Endothelial cell of umbilical vein (primary cell): Measurements from ENCODE around the gene MAST4. TPM values are rescaled to one million over a fixed set of nuclear protein-coding genes. Genes with fewer than 3 reads are reported as not detected.

ENCODE experiments used
- BruUV-seq: library from RNA; stranded (reverse); fragments of 400-500 nt; replicated peaks from 2 replicates; lab custom pipeline; 2021; lab: Mats Ljungman, UMichigan
- CTCF ChIA-PET: fragments of 300-600, 350-600 bp; sonication (Branson Sonifier 250); formaldehyde crosslinking; loops from one replicate; lab custom pipeline; 2021; ENCODE audit warnings: antibody characterized with exemption, inconsistent platforms; lab: Charles Lee
- POLR2A ChIA-PET: fragments of 300-600, 350-600 bp; sonication (Branson Sonifier 250); formaldehyde crosslinking; loops from one replicate; lab custom pipeline; 2021; ENCODE audit warnings: antibody characterized with exemption, inconsistent platforms; lab: Charles Lee
- DNase-seq: peaks from one replicate; pipeline ENCODE4 v3.0.0-alpha.2; 2011; ENCODE audit warnings: low read depth, low spot score
- FAIRE-seq: peaks from 2 replicates; lab custom pipeline; 2011; peaks lifted over from hg19 to GRCh38; lab: Jason Lieb, UNC
- H2AFZ ChIP-seq: 2 replicates; pipeline ENCODE4 v1.6.0; 2012; ENCODE audit warnings: low read depth, low read length, control low read depth, inconsistent platforms
- H3K27ac ChIP-seq: 2 replicates; pipeline ENCODE4 v1.5.1; 2011; ENCODE audit warnings: low read depth, mild to moderate bottlenecking, control low read depth, low read length, moderate library complexity; ENCODE audit not compliant: insufficient read depth
- H3K27me3 ChIP-seq, 2 experiments: 2 replicates each; pipeline versions ENCODE4 v1.6.0 to v1.6.1; 2011; ENCODE audit warnings: low read length in 2 of 2, mixed read lengths in 1 of 2; ENCODE audit not compliant: control insufficient read depth in 2 of 2, insufficient read depth in 2 of 2
- H3K36me3 ChIP-seq, 2 experiments: 2 replicates in 1 of 2; 3 replicates in 1 of 2; pipeline ENCODE4 v1.5.1; 2011; ENCODE audit warnings: low read length in 2 of 2, mild to moderate bottlenecking in 1 of 2, moderate library complexity in 1 of 2; ENCODE audit not compliant: control insufficient read depth in 2 of 2, insufficient read depth in 2 of 2; ENCODE audit errors: extremely low read depth in 1 of 2
- H3K4me1 ChIP-seq: 3 replicates; pipeline ENCODE4 v1.5.1; 2011; ENCODE audit warnings: mild to moderate bottlenecking, low read length; ENCODE audit not compliant: control insufficient read depth, insufficient read depth; ENCODE audit errors: extremely low read depth
- H3K4me2 ChIP-seq: 2 replicates; pipeline ENCODE4 v1.6.1; 2011; ENCODE audit warnings: low read length, control low read depth, mixed read lengths; ENCODE audit not compliant: insufficient read depth
- H3K4me3 ChIP-seq, 3 experiments: fragments of 200-600 bp in 1 of 3; sonication (generic), shearing (Covaris generic) in 1 of 3; replicated peaks in 1 of 3; 2 replicates each; pipeline ENCODE4 v1.5.1; 2011 to 2016; ENCODE audit warnings: control low read depth in 3 of 3, low read length in 3 of 3, mild to moderate bottlenecking in 2 of 3, inconsistent platforms in 1 of 3, low read depth in 1 of 3, moderate library complexity in 1 of 3; ENCODE audit not compliant: insufficient read depth in 1 of 3
- H3K79me2 ChIP-seq: 2 replicates; pipeline ENCODE4 v1.6.0; 2012; ENCODE audit warnings: low read length, inconsistent platforms; ENCODE audit not compliant: control insufficient read depth, insufficient read depth
- H3K9ac ChIP-seq: replicated peaks from 2 replicates; pipeline ENCODE3; 2011; ENCODE audit warnings: low read length, control low read depth; ENCODE audit not compliant: insufficient read depth; ENCODE audit errors: extremely low read depth
- H3K9me1 ChIP-seq: replicated peaks from 3 replicates; pipeline ENCODE4 v1.6.0; 2011; ENCODE audit warnings: mild to moderate bottlenecking, low read length; ENCODE audit not compliant: control insufficient read depth, insufficient read depth; ENCODE audit errors: extremely low read depth
- H3K9me3 ChIP-seq: replicated peaks from 2 replicates; pipeline ENCODE4 v1.5.1; 2012; ENCODE audit warnings: low read length, inconsistent platforms; ENCODE audit not compliant: control insufficient read depth, insufficient read depth
- H4K20me1 ChIP-seq: replicated peaks from 2 replicates; pipeline ENCODE3; 2011; ENCODE audit warnings: mild to moderate bottlenecking, low read length; ENCODE audit not compliant: control insufficient read depth, insufficient read depth; ENCODE audit errors: extremely low read depth
- EZH2 ChIP-seq: IDR thresholded peaks from 2 replicates; pipeline ENCODE4 v1.6.1; 2012; ENCODE audit warnings: borderline replicate concordance, low read depth, mild to moderate bottlenecking, moderate library complexity, low read length, inconsistent platforms; ENCODE audit not compliant: severe bottlenecking
- FOS ChIP-seq: IDR thresholded peaks from 2 replicates; pipeline ENCODE4 v1.6.1; 2011; ENCODE audit warnings: mild to moderate bottlenecking, low read length, moderate library complexity, borderline replicate concordance; ENCODE audit not compliant: insufficient read depth
- GATA2 ChIP-seq: IDR thresholded peaks from 2 replicates; pipeline ENCODE4 v1.7.0; 2011; ENCODE audit warnings: low read depth, mild to moderate bottlenecking, moderate library complexity, mixed read lengths, low read length; ENCODE audit not compliant: insufficient read length, insufficient read depth
- JUN ChIP-seq: IDR thresholded peaks from 2 replicates; pipeline ENCODE4 v1.6.1; 2011; ENCODE audit warnings: borderline replicate concordance, low read depth; ENCODE audit not compliant: insufficient read length, insufficient read depth
- MYC ChIP-seq: IDR thresholded peaks from one replicate; pipeline ENCODE4 v1.6.1; 2011; ENCODE audit warnings: mild to moderate bottlenecking, low read depth, low read length
- POLR2A ChIP-seq: IDR thresholded peaks from 2 replicates; pipeline ENCODE4 v1.6.1; 2012; ENCODE audit warnings: low read depth, mild to moderate bottlenecking, control low read depth, low read length
- POLR2AphosphoS5 ChIP-seq: IDR thresholded peaks from 2 replicates; pipeline ENCODE4 v1.6.1; 2012; ENCODE audit warnings: low read depth, mild to moderate bottlenecking, control low read depth, low read length, moderate library complexity; ENCODE audit not compliant: insufficient read depth
- dilution Hi-C: fragments of 300-500 bp; cut with MboI; formaldehyde crosslinking; loops from one replicate; pipeline ENCODE4 v1.15.0; 2019; ENCODE audit warnings: low sequenced_read_pairs; ENCODE audit not compliant: extremely low pct_ligation_motif_present
- intact Hi-C: fragments of 100-400 bp; cut with micrococcal nuclease; formaldehyde crosslinking; loops from one replicate; pipeline ENCODE4 v1.10.0; 2022
- polyA plus RNA-seq, 4 experiments: library from polyadenylated mRNA; depleted of rRNA in 3 of 4; stranded (reverse) in 3 of 4; unstranded in 1 of 4; fragments of >200 nt; gene quantifications; 2 replicates each; pipeline versions ENCODE4 v1.2.1 to v1.2.3, GENCODE V29; 2011 to 2012; ENCODE audit warnings: missing spikeins in 1 of 4
- total RNA-seq: library from RNA; stranded (reverse); gene quantifications from 2 replicates; pipeline ENCODE4 v1.2.3, GENCODE V29; 2021
- TF ChIP-seq, protein P1 (sequence below): IDR thresholded peaks from 2 replicates; pipeline ENCODE4 v1.6.1; 2011; ENCODE audit not compliant: insufficient read depth, insufficient read length
- TF ChIP-seq, protein P2 (sequence below), 2 donors: IDR thresholded peaks; 1 replicate in 1 of 2; 2 replicates in 1 of 2; pipeline ENCODE4 v1.5.1; 2011; ENCODE audit warnings: low read length in 2 of 2, mild to moderate bottlenecking in 2 of 2, moderate library complexity in 2 of 2, control low read depth in 1 of 2, inconsistent platforms in 1 of 2, low read depth in 1 of 2; ENCODE audit not compliant: insufficient read depth in 1 of 2; ENCODE audit errors: extremely low read depth in 1 of 2

The MAST4 gene
- total and polyA plus RNA-seq, 2 donors (not counting 3 experiments of a cell fraction or from before 2014, with no cell fraction given): 40.2 to 116 TPM

DNA sequence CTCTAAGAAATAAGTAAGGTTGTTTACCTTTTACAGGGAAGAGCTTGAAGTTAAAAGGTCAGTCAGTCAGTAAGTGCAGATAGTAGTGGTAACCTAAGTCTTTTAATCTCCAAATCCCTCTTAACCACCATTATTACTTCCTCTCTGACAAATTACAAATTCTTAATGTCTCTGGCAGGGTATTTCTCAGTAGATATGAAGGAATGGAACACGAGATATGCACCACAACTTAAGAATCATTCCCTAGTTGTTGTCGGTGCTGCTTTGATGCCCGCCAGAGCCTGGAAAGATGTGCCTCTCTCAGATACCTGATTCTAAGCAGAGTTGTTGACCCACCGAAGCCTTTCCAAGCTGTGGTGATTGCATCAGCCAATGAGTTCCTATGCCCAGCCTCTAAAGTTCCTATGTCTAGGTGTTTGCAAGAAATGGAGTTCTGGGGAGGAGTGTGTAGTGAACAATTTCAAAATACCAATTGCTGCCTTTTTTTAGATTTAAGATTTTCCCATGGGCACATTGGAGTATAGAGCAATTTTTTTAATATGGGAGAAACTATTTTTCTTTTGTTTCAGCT lies 521.9 kb downstream of the MAST4 start:
- H3K27ac ChIP-seq: no peak overlapping the region
- no peaks in the 10 kb centered on the region for H3K9me1 ChIP-seq
- H3K4me3 ChIP-seq: no peak overlapping the region
- no peaks in the 10 kb centered on the region for H3K79me2 ChIP-seq
- TF ChIP-seq, protein P1, sequence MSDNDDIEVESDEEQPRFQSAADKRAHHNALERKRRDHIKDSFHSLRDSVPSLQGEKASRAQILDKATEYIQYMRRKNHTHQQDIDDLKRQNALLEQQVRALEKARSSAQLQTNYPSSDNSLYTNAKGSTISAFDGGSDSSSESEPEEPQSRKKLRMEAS: no peak
- no peak for TF ChIP-seq POLR2A
- no peak for TF ChIP-seq GATA2
- no peak for TF ChIP-seq POLR2AphosphoS5
- TF ChIP-seq EZH2: no peak
- TF ChIP-seq JUN: no peak
- TF ChIP-seq, protein P2, sequence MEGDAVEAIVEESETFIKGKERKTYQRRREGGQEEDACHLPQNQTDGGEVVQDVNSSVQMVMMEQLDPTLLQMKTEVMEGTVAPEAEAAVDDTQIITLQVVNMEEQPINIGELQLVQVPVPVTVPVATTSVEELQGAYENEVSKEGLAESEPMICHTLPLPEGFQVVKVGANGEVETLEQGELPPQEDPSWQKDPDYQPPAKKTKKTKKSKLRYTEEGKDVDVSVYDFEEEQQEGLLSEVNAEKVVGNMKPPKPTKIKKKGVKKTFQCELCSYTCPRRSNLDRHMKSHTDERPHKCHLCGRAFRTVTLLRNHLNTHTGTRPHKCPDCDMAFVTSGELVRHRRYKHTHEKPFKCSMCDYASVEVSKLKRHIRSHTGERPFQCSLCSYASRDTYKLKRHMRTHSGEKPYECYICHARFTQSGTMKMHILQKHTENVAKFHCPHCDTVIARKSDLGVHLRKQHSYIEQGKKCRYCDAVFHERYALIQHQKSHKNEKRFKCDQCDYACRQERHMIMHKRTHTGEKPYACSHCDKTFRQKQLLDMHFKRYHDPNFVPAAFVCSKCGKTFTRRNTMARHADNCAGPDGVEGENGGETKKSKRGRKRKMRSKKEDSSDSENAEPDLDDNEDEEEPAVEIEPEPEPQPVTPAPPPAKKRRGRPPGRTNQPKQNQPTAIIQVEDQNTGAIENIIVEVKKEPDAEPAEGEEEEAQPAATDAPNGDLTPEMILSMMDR (IDR thresholded peaks at IDR 0.05; ENCODE audit: extremely low read depth in 1 of 2, insufficient read depth in 1 of 2, low read depth in 1 of 2, low read length in 2 of 2): no peak
- no peak for TF ChIP-seq MYC
- TF ChIP-seq FOS: no peak
- ChIA-PET CTCF (no interaction called here), POLR2A (no interaction called here)
- H3K27me3 ChIP-seq: no peaks in the 10 kb centered on the region
- no peaks in the 10 kb centered on the region for H4K20me1 ChIP-seq
- FAIRE-seq: no peak
- DNase-seq: no peak
- H3K4me1 ChIP-seq: no peaks in the 10 kb centered on the region
- H3K9me3 ChIP-seq: no peaks in the 10 kb centered on the region
- dilution Hi-C loops (no loop called here), intact Hi-C loops (no loop called here)
- no peak overlapping the region for H2AFZ ChIP-seq
- no peak overlapping the region for H3K4me2 ChIP-seq
- H3K36me3 ChIP-seq: peaks cover 18 to 31% of the 10 kb centered on the region in 2 experiments
- no peak overlapping the region for H3K9ac ChIP-seq
- BruUV-seq: no TSS peak
